MM.1S (cell line): ENCODE data around the gene UBE2R2.

Source experiments
- CTCF ChIP-seq: fragments of 300-600 bp; sonication (generic); IDR thresholded peaks from 2 replicates; pipeline ENCODE4 v1.5.1; 2016; ENCODE audit warnings: antibody characterized with exemption, low read length, mixed read lengths
- EZH2 ChIP-seq: fragments of 300-600 bp; sonication (generic); optimal IDR thresholded peaks from 2 replicates; pipeline ENCODE3; 2017; ENCODE audit warnings: low read depth, mild to moderate bottlenecking, antibody characterized with exemption, low read length, mixed read lengths
- EZH2phosphoT487 ChIP-seq: fragments of 300-600 bp; sonication (generic); IDR thresholded peaks from 2 replicates; pipeline ENCODE4 v1.6.1; 2018; ENCODE audit warnings: antibody characterized with exemption, low read length

- TF ChIP-seq EZH2 (no peak), CTCF (no peak), EZH2phosphoT487 (no peak)
These were observed 45.0 kb downstream of the UBE2R2 start for GRCh38 chr9:33861917-33862453.
